Large intestine (tissue), 3 donors: ENCODE measurements around the gene FCHSD2. TPM values are rescaled to one million over a fixed set of nuclear protein-coding genes. Genes with fewer than 3 reads are reported as not detected.
"Not testable (repeated sequence)": the region's sequence is repeated elsewhere in the genome, so short reads cannot be mapped to it uniquely, and the experiment has no call there.

ENCODE experiments used
- DNase-seq, 2 donors: peaks; one replicate each; pipeline versions ENCODE4 v3.0.0 to v3.0.0-alpha.2; 2013
- H3K27ac ChIP-seq: one replicate; pipeline ENCODE4 v1.5.1; 2013; ENCODE audit warnings: low read length
- H3K27me3 ChIP-seq: 2 replicates; pipeline ENCODE4 v1.6.1; 2013; ENCODE audit warnings: low read length; ENCODE audit not compliant: control insufficient read depth, insufficient read depth
- H3K36me3 ChIP-seq: 2 replicates; pipeline ENCODE4 v1.6.1; 2013; ENCODE audit warnings: low read length; ENCODE audit not compliant: control insufficient read depth, insufficient read depth
- H3K4me1 ChIP-seq: one replicate; pipeline ENCODE4 v1.6.1; 2013; ENCODE audit warnings: low read length; ENCODE audit not compliant: control insufficient read depth, insufficient read depth
- H3K4me3 ChIP-seq: one replicate; pipeline ENCODE4 v1.5.1; 2013; ENCODE audit warnings: low read length
- H3K9me3 ChIP-seq: one replicate; pipeline ENCODE4 v1.6.1; 2013; ENCODE audit warnings: mild to moderate bottlenecking, low read depth, low read length, moderate library complexity; ENCODE audit not compliant: control insufficient read depth
- WGBS: methylation state at CpG from one replicate; pipeline ENCODE4 v1.1.5; 2013; ENCODE audit warnings: low lambda C conversion rate; ENCODE audit not compliant: insufficient coverage; 5-methylcytosine and 5-hydroxymethylcytosine counted together
- polyA plus RNA-seq: library from polyadenylated mRNA; unstranded; fragments of 120-200 nt; gene quantifications from one replicate; pipeline ENCODE4 v1.2.1, GENCODE V29; 2013

The FCHSD2 gene
- polyA plus RNA-seq, 1 donor = 23.4 TPM

- Histone ChIP-seq H3K27me3 (no peaks in the 10 kb centered on the region), H3K9me3 (no peaks in the 10 kb centered on the region), H3K36me3 (peaks cover 2% of the 10 kb centered on the region), H3K27ac (no peak overlapping the region), H3K4me3 (no peak overlapping the region), H3K4me1 (peaks cover 9% of the 10 kb centered on the region)
- no CpG with 5 or more reads among the region's 4 CpGs for WGBS
- DNase-seq = no peak
Measured at GRCh38 chr11:72860592-72860991, 281.5 kb downstream of the FCHSD2 start.

- H3K4me3 ChIP-seq = no peak overlapping the region
- WGBS = 100% methylated on average over 1 of the region's 4 CpGs
Measured at GRCh38 chr11:72860010-72860409, 282.1 kb downstream of the FCHSD2 start.

GRCh38 chr11:72859126-72859525, 283.0 kb downstream of the FCHSD2 start:
- Histone ChIP-seq H3K27ac (no peak overlapping the region), H3K36me3 (peaks cover 2% of the 10 kb centered on the region), H3K4me3 (no peak overlapping the region), H3K4me1 (peaks cover 11% of the 10 kb centered on the region), H3K27me3 (no peaks in the 10 kb centered on the region), H3K9me3 (no peaks in the 10 kb centered on the region)
- no CpG with 5 or more reads among the region's 3 CpGs for WGBS
- DNase-seq = no peak

More at GRCh38 chr11:72860010-72860409, 282.1 kb downstream of the FCHSD2 start:
- Histone ChIP-seq H3K27ac (no peak overlapping the region), H3K27me3 (no peaks in the 10 kb centered on the region), H3K4me1 (peaks cover 11% of the 10 kb centered on the region), H3K9me3 (no peaks in the 10 kb centered on the region), H3K36me3 (peaks cover 2% of the 10 kb centered on the region)
- DNase-seq = no peak

GRCh38 chr11:72858267-72858666, 283.9 kb downstream of the FCHSD2 start:
- not testable (repeated sequence) for H3K36me3 ChIP-seq, H3K9me3 ChIP-seq, H3K27me3 ChIP-seq, H3K27ac ChIP-seq, H3K4me3 ChIP-seq, DNase-seq
- no CpG with 5 or more reads among the region's 2 CpGs for WGBS
- H3K4me1 ChIP-seq = peaks cover 11% of the 10 kb centered on the region

GRCh38 chr11:72856551-72857345, 285.4 kb downstream of the FCHSD2 start:
- peaks cover 11% of the 10 kb centered on the region for H3K4me1 ChIP-seq
- H3K9me3 ChIP-seq = no peaks in the 10 kb centered on the region
- peaks cover 2% of the 10 kb centered on the region for H3K36me3 ChIP-seq
- no peaks in the 10 kb centered on the region for H3K27me3 ChIP-seq
- H3K27ac ChIP-seq = peak overlapping the region; percentile 64
- peak in 1 of 2 donors; percentile 28 for DNase-seq
- no peak overlapping the region for H3K4me3 ChIP-seq
- 60% methylated on average over 1 of the region's 3 CpGs for WGBS

- peak; percentile 71 to 82 for DNase-seq
Measured at GRCh38 chr11:72856065-72856464, 286.1 kb downstream of the FCHSD2 start.

GRCh38 chr11:72851726-72852125, 290.4 kb downstream of the FCHSD2 start:
- H3K4me3 ChIP-seq = no peak overlapping the region
- 92% methylated on average over 2 of the region's 4 CpGs for WGBS

More at GRCh38 chr11:72856065-72856464, 286.1 kb downstream of the FCHSD2 start:
- Histone ChIP-seq H3K9me3 (no peaks in the 10 kb centered on the region), H3K27me3 (no peaks in the 10 kb centered on the region), H3K4me1 (peaks cover 11% of the 10 kb centered on the region), H3K4me3 (no peak overlapping the region), H3K36me3 (peaks cover 2% of the 10 kb centered on the region), H3K27ac (peak overlapping the region; percentile 64)
- 83% methylated on average over 1 of the region's 3 CpGs for WGBS

GRCh38 chr11:72850832-72851231, 291.3 kb downstream of the FCHSD2 start:
- Histone ChIP-seq H3K4me3 (no peak overlapping the region), H3K36me3 (peaks cover 2% of the 10 kb centered on the region), H3K27ac (no peak overlapping the region), H3K4me1 (peaks cover 4% of the 10 kb centered on the region), H3K9me3 (no peaks in the 10 kb centered on the region), H3K27me3 (no peaks in the 10 kb centered on the region)
- no CpG with 5 or more reads among the region's 3 CpGs for WGBS
- no peak for DNase-seq

More at GRCh38 chr11:72851726-72852125, 290.4 kb downstream of the FCHSD2 start:
- Histone ChIP-seq H3K36me3 (peaks cover 2% of the 10 kb centered on the region), H3K4me1 (peaks cover 6% of the 10 kb centered on the region), H3K27me3 (no peaks in the 10 kb centered on the region), H3K9me3 (no peaks in the 10 kb centered on the region), H3K27ac (no peak overlapping the region)
- no peak for DNase-seq

- no peaks in the 10 kb centered on the region for H3K9me3 ChIP-seq
- peaks cover 2% of the 10 kb centered on the region for H3K36me3 ChIP-seq
- H3K27ac ChIP-seq = no peak overlapping the region
- H3K4me1 ChIP-seq = peaks cover 6% of the 10 kb centered on the region
- no peak overlapping the region for H3K4me3 ChIP-seq
- no peak for DNase-seq
- H3K27me3 ChIP-seq = no peaks in the 10 kb centered on the region
- WGBS = 0% methylated on average over 1 of the region's 6 CpGs
Measured at GRCh38 chr11:72848846-72849466, 293.2 kb downstream of the FCHSD2 start.

GRCh38 chr11:72844356-72844755, 297.8 kb downstream of the FCHSD2 start:
- no peak overlapping the region for H3K4me3 ChIP-seq
- DNase-seq = peak in 1 of 2 donors; percentile 54
- WGBS = no CpG with 5 or more reads among the region's 4 CpGs
- H3K9me3 ChIP-seq = no peaks in the 10 kb centered on the region
- peaks cover 34% of the 10 kb centered on the region for H3K36me3 ChIP-seq
- no peaks in the 10 kb centered on the region for H3K27me3 ChIP-seq
- peaks cover 11% of the 10 kb centered on the region for H3K4me1 ChIP-seq
- no peak overlapping the region for H3K27ac ChIP-seq
